Measurements from ENCODE around the gene KDM6A. TPM values are rescaled to one million over a fixed set of nuclear protein-coding genes. Genes with fewer than 3 reads are reported as not detected.
"Not testable (repeated sequence)": the region's sequence is repeated elsewhere in the genome, so short reads cannot be mapped to it uniquely, and the experiment has no call there.

The KDM6A gene
- total RNA-seq, 1 donor from 2014 or later: 9.4 TPM

- no peaks in the 10 kb centered on the region for H3K27me3 ChIP-seq (ENCODE audit: low read depth)
- H3K4me3 ChIP-seq: no peak overlapping the region
- no peaks in the 10 kb centered on the region for H3K36me3 ChIP-seq
- no peak overlapping the region for H3K27ac ChIP-seq (replicated peaks)
- H3K4me1 ChIP-seq: peaks cover 14% of the 10 kb centered on the region
- no peaks in the 10 kb centered on the region for H3K9me3 ChIP-seq (replicated peaks)
- no peak for TF ChIP-seq CTCF (IDR thresholded peaks at IDR 0.05; ENCODE audit: borderline replicate concordance)
- no peak for DNase-seq
- intact Hi-C loops (cut with micrococcal nuclease): no loop called here
Measured at GRCh38 chrX:45035071-45035470, 162.1 kb downstream of the KDM6A start.

- intact Hi-C loops (cut with micrococcal nuclease): no loop called here
- H3K4me3 ChIP-seq: no peak overlapping the region
- H3K4me1 ChIP-seq: peaks cover 14% of the 10 kb centered on the region
- TF ChIP-seq CTCF (IDR thresholded peaks at IDR 0.05; ENCODE audit: borderline replicate concordance): no peak
- H3K36me3 ChIP-seq: no peaks in the 10 kb centered on the region
- no peak for DNase-seq
- no peaks in the 10 kb centered on the region for H3K27me3 ChIP-seq (ENCODE audit: low read depth)
- no peak overlapping the region for H3K27ac ChIP-seq (replicated peaks)
- H3K9me3 ChIP-seq (replicated peaks): no peaks in the 10 kb centered on the region
Measured at GRCh38 chrX:45036161-45036560, 163.2 kb downstream of the KDM6A start.

GRCh38 chrX:45040137-45040536 lies 167.1 kb downstream of the KDM6A start:
- H3K27me3 ChIP-seq (ENCODE audit: low read depth); intact Hi-C loops (cut with micrococcal nuclease); H3K27ac ChIP-seq (replicated peaks); H3K9me3 ChIP-seq (replicated peaks); H3K4me3 ChIP-seq; H3K36me3 ChIP-seq; H3K4me1 ChIP-seq; DNase-seq: not testable (repeated sequence)

- H3K27me3 ChIP-seq (ENCODE audit: low read depth): no peaks in the 10 kb centered on the region
- H3K36me3 ChIP-seq: no peaks in the 10 kb centered on the region
- DNase-seq: no peak
- intact Hi-C loops (cut with micrococcal nuclease): no loop called here
- no peak overlapping the region for H3K27ac ChIP-seq (replicated peaks)
- no peaks in the 10 kb centered on the region for H3K4me1 ChIP-seq
- no peak overlapping the region for H3K4me3 ChIP-seq
- no peaks in the 10 kb centered on the region for H3K9me3 ChIP-seq (replicated peaks)
- no peak for TF ChIP-seq CTCF (IDR thresholded peaks at IDR 0.05; ENCODE audit: borderline replicate concordance)
Measured at GRCh38 chrX:45046417-45046816, 173.4 kb downstream of the KDM6A start.

GRCh38 chrX:45050558-45050957 lies 177.6 kb downstream of the KDM6A start:
- H3K4me3 ChIP-seq: no peak overlapping the region
- TF ChIP-seq CTCF (IDR thresholded peaks at IDR 0.05; ENCODE audit: borderline replicate concordance): no peak
- H3K4me1 ChIP-seq: no peaks in the 10 kb centered on the region
- peaks cover 5% of the 10 kb centered on the region for H3K36me3 ChIP-seq
- no peak for DNase-seq
- H3K27ac ChIP-seq (replicated peaks): no peak overlapping the region
- H3K9me3 ChIP-seq (replicated peaks): no peaks in the 10 kb centered on the region
- H3K27me3 ChIP-seq (ENCODE audit: low read depth): no peaks in the 10 kb centered on the region
- intact Hi-C loops (cut with micrococcal nuclease): no loop called here

- no peak for DNase-seq
- intact Hi-C loops (cut with micrococcal nuclease): no loop called here
- Histone ChIP-seq H3K4me1 (no peaks in the 10 kb centered on the region), H3K36me3 (peaks cover 19% of the 10 kb centered on the region), H3K9me3 (replicated peaks) (no peaks in the 10 kb centered on the region), H3K27ac (replicated peaks) (no peak overlapping the region), H3K27me3 (ENCODE audit: low read depth) (no peaks in the 10 kb centered on the region), H3K4me3 (no peak overlapping the region)
- TF ChIP-seq CTCF (IDR thresholded peaks at IDR 0.05; ENCODE audit: borderline replicate concordance): no peak
Measured at GRCh38 chrX:45056428-45057145, 183.6 kb downstream of the KDM6A start.

GRCh38 chrX:45059906-45060305 lies 186.9 kb downstream of the KDM6A start:
- H3K27ac ChIP-seq (replicated peaks); DNase-seq; H3K27me3 ChIP-seq (ENCODE audit: low read depth); H3K9me3 ChIP-seq (replicated peaks); H3K4me3 ChIP-seq; H3K4me1 ChIP-seq; intact Hi-C loops (cut with micrococcal nuclease): not testable (repeated sequence)
- H3K36me3 ChIP-seq: peaks cover 30% of the 10 kb centered on the region
